Measurements from ENCODE around the gene IFT25. TPM values are rescaled to one million over a fixed set of nuclear protein-coding genes. Genes with fewer than 3 reads are reported as not detected.

The IFT25 gene
- total and polyA plus RNA-seq, 2 of the 13 experiments (the other 11 are each of a cell fraction or from before 2014, with no cell fraction given): 19.7 to 48.0 TPM

- TF ChIP-seq XBP1 (CRISPR knock-in tag; IDR thresholded peaks at IDR 0.05) (no peak), HDAC2 (CRISPR knock-in tag; IDR thresholded peaks at IDR 0.05) (no peak), ELF3 (CRISPR knock-in tag; IDR thresholded peaks at IDR 0.05) (0 out of 2 replicates have a peak, but pooled peaks have one; percentile 18), ZBTB21 (CRISPR knock-in tag; IDR thresholded peaks at IDR 0.05) (no peak), RXRB (CRISPR knock-in tag; IDR thresholded peaks at IDR 0.05; ENCODE audit: borderline replicate concordance) (no peak), HNF4A (CRISPR knock-in tag; IDR thresholded peaks at IDR 0.05) (no peak), THAP8 (CRISPR knock-in tag; IDR thresholded peaks at IDR 0.05; ENCODE audit: borderline replicate concordance) (no peak), GATA4 (IDR thresholded peaks at IDR 0.05; ENCODE audit: borderline replicate concordance, low read depth) (no peak), TOE1 (CRISPR knock-in tag; IDR thresholded peaks at IDR 0.05) (no peak), ZNF777 (CRISPR knock-in tag; IDR thresholded peaks at IDR 0.05) (no peak), HNRNPH1 (optimal IDR thresholded peaks at IDR 0.05; ENCODE audit: low read depth, low read length) (no peak), ZNF276 (CRISPR knock-in tag; IDR thresholded peaks at IDR 0.05; ENCODE audit: low read depth) (no peak), ZNF232 (CRISPR knock-in tag; IDR thresholded peaks at IDR 0.05; ENCODE audit: borderline replicate concordance) (no peak), CREB3 (CRISPR knock-in tag; IDR thresholded peaks at IDR 0.05) (no peak)
- TF ChIP-seq, protein P1, sequence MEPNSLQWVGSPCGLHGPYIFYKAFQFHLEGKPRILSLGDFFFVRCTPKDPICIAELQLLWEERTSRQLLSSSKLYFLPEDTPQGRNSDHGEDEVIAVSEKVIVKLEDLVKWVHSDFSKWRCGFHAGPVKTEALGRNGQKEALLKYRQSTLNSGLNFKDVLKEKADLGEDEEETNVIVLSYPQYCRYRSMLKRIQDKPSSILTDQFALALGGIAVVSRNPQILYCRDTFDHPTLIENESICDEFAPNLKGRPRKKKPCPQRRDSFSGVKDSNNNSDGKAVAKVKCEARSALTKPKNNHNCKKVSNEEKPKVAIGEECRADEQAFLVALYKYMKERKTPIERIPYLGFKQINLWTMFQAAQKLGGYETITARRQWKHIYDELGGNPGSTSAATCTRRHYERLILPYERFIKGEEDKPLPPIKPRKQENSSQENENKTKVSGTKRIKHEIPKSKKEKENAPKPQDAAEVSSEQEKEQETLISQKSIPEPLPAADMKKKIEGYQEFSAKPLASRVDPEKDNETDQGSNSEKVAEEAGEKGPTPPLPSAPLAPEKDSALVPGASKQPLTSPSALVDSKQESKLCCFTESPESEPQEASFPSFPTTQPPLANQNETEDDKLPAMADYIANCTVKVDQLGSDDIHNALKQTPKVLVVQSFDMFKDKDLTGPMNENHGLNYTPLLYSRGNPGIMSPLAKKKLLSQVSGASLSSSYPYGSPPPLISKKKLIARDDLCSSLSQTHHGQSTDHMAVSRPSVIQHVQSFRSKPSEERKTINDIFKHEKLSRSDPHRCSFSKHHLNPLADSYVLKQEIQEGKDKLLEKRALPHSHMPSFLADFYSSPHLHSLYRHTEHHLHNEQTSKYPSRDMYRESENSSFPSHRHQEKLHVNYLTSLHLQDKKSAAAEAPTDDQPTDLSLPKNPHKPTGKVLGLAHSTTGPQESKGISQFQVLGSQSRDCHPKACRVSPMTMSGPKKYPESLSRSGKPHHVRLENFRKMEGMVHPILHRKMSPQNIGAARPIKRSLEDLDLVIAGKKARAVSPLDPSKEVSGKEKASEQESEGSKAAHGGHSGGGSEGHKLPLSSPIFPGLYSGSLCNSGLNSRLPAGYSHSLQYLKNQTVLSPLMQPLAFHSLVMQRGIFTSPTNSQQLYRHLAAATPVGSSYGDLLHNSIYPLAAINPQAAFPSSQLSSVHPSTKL (CRISPR knock-in tag; IDR thresholded peaks at IDR 0.05): 0 out of 2 replicates have a peak, but pooled peaks have one; percentile 8
Measured at GRCh38 chr1:53957194-53957818, 11.8 kb upstream of the IFT25 start (continued).

Measured in HepG2 (cell line).